Measurements from ENCODE around the gene RAB19.

- TF ChIP-seq CTCF (IDR thresholded peaks at IDR 0.05; ENCODE audit: poor library complexity, severe bottlenecking), result no peak
- no peak for TF ChIP-seq EZH2 (IDR thresholded peaks at IDR 0.05; ENCODE audit: borderline replicate concordance, insufficient read depth, low read length, poor library complexity, severe bottlenecking)
- no peak for TF ChIP-seq POLR2AphosphoS5 (IDR thresholded peaks at IDR 0.05)
- TF ChIP-seq EP300 (conservative IDR thresholded peaks at IDR 0.05; ENCODE audit: poor library complexity, severe bottlenecking), result no peak
- no peak for TF ChIP-seq TAF1 (IDR thresholded peaks at IDR 0.05; ENCODE audit: low read depth)
- no peak for TF ChIP-seq RAD21 (conservative IDR thresholded peaks at IDR 0.05)
These were observed 18.8 kb upstream of the RAB19 start for GRCh38 chr7:140384894-140385545.
